Endothelial cell of umbilical vein (primary cell): Measurements from ENCODE around the gene PLPP7.

ENCODE experiments used
- POLR2A ChIP-seq: IDR thresholded peaks from 2 replicates; pipeline ENCODE4 v1.6.1; 2012; ENCODE audit warnings: low read depth, mild to moderate bottlenecking, control low read depth, low read length
- POLR2AphosphoS5 ChIP-seq: IDR thresholded peaks from 2 replicates; pipeline ENCODE4 v1.6.1; 2012; ENCODE audit warnings: low read depth, mild to moderate bottlenecking, control low read depth, low read length, moderate library complexity; ENCODE audit not compliant: insufficient read depth

DNA sequence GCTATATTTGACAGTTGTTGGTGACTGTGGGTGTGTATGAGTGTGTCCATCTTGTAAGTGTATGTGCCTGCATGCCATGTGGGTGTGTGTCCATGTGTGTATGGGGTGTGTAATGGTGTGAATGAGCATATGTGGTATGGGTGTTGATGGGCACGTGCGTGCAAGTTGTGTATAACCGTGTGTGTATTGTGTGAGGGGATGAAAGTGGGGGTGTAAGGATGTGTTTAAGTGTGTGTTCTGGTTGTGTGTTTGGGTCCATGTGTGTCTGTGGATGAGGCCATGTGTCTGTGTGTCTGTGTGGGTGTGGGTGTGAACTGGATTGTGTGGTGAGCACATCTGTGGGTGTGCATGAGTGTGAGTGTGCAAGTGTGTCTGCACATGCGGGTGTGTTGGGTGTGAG is 7.3 kb upstream of the PLPP7 start:
- TF ChIP-seq POLR2A (no peak), POLR2AphosphoS5 (no peak)
